GM12873 (cell line): ENCODE results near the gene ETF1.

Experiments used
- TF ChIP-seq, protein P1 (sequence below): IDR thresholded peaks from 2 replicates; pipeline ENCODE4 v1.5.1; 2012; ENCODE audit warnings: low read depth, mild to moderate bottlenecking, moderate library complexity, low read length, control low read depth; ENCODE audit not compliant: insufficient read depth; ENCODE audit errors: missing control alignments

Gene ETF1

DNA sequence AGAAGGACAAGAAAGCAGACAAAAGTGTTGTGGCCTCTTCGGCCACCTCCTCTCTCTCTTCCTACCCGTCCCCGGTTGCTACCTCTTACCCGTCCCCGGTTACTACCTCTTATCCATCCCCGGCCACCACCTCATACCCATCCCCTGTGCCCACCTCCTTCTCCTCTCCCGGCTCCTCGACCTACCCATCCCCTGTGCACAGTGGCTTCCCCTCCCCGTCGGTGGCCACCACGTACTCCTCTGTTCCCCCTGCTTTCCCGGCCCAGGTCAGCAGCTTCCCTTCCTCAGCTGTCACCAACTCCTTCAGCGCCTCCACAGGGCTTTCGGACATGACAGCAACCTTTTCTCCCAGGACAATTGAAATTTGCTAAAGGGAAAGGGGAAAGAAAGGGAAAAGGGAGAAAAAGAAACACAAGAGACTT, 75.3 kb downstream of the ETF1 start:
- TF ChIP-seq, protein P1, sequence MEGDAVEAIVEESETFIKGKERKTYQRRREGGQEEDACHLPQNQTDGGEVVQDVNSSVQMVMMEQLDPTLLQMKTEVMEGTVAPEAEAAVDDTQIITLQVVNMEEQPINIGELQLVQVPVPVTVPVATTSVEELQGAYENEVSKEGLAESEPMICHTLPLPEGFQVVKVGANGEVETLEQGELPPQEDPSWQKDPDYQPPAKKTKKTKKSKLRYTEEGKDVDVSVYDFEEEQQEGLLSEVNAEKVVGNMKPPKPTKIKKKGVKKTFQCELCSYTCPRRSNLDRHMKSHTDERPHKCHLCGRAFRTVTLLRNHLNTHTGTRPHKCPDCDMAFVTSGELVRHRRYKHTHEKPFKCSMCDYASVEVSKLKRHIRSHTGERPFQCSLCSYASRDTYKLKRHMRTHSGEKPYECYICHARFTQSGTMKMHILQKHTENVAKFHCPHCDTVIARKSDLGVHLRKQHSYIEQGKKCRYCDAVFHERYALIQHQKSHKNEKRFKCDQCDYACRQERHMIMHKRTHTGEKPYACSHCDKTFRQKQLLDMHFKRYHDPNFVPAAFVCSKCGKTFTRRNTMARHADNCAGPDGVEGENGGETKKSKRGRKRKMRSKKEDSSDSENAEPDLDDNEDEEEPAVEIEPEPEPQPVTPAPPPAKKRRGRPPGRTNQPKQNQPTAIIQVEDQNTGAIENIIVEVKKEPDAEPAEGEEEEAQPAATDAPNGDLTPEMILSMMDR = no peak

DNA sequence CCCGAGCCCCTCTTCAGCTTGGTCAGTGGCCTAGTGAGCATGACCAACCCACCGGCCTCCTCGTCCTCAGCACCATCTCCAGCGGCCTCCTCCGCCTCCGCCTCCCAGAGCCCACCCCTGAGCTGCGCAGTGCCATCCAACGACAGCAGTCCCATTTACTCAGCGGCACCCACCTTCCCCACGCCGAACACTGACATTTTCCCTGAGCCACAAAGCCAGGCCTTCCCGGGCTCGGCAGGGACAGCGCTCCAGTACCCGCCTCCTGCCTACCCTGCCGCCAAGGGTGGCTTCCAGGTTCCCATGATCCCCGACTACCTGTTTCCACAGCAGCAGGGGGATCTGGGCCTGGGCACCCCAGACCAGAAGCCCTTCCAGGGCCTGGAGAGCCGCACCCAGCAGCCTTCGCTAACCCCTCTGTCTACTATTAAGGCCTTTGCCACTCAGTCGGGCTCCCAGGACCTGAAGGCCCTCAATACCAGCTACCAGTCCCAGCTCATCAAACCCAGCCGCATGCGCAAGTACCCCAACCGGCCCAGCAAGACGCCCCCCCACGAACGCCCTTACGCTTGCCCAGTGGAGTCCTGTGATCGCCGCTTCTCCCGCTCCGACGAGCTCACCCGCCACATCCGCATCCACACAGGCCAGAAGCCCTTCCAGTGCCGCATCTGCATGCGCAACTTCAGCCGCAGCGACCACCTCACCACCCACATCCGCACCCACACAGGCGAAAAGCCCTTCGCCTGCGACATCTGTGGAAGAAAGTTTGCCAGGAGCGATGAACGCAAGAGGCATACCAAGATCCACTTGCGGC, 75.9 kb downstream of the ETF1 start:
- TF ChIP-seq, protein P1 = no peak

DNA sequence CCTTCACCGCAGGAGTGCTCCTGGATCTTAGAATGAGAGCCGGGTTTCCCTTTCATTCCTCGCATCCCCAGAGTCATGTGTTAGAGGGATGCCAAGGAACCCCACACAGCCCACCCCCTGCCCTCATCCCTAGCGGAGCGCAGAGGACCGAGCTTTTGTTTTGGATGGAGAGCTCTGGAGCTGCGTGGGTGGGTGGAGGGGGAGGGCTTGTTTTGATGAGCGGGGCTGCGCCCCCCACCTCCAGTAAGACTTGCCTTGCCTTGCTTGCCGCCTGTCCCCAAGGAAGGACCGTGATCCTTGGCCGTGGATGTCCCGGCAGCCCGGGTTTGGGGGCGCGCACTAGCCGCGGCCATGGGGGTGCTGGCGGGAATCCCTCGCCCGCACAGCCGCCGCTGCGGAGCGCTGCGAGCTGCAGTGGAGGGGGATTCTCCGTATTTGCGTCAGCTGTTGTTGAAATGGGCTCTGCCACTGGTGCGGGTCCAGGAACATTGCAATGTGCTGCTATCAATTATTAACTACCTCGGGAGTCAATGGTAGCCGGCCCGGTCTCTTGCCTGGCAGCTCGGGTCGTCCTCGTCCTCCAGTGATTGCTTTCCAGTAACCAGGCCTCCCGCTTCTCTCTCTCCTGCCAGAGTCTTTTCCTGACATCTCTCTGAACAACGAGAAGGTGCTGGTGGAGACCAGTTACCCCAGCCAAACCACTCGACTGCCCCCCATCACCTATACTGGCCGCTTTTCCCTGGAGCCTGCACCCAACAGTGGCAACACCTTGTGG, 76.7 kb downstream of the ETF1 start:
- TF ChIP-seq, protein P1 = no peak

DNA sequence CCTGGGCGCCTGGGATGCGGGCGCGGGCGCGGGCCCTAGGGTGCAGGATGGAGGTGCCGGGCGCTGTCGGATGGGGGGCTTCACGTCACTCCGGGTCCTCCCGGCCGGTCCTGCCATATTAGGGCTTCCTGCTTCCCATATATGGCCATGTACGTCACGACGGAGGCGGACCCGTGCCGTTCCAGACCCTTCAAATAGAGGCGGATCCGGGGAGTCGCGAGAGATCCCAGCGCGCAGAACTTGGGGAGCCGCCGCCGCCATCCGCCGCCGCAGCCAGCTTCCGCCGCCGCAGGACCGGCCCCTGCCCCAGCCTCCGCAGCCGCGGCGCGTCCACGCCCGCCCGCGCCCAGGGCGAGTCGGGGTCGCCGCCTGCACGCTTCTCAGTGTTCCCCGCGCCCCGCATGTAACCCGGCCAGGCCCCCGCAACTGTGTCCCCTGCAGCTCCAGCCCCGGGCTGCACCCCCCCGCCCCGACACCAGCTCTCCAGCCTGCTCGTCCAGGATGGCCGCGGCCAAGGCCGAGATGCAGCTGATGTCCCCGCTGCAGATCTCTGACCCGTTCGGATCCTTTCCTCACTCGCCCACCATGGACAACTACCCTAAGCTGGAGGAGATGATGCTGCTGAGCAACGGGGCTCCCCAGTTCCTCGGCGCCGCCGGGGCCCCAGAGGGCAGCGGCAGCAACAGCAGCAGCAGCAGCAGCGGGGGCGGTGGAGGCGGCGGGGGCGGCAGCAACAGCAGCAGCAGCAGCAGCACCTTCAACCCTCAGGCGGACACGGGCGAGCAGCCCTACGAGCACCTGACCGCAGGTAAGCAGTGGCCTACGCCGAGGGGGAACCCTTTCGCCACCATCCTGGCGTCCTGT, 77.5 kb downstream of the ETF1 start, which contains the start of gene EGR1:
Gene EGR1, plus strand, starts transcription at position 219 of the 864 bp plus-strand sequence. Its CDS starts 283 bp downstream, at position 502.
- TF ChIP-seq, protein P1 = no peak

DNA sequence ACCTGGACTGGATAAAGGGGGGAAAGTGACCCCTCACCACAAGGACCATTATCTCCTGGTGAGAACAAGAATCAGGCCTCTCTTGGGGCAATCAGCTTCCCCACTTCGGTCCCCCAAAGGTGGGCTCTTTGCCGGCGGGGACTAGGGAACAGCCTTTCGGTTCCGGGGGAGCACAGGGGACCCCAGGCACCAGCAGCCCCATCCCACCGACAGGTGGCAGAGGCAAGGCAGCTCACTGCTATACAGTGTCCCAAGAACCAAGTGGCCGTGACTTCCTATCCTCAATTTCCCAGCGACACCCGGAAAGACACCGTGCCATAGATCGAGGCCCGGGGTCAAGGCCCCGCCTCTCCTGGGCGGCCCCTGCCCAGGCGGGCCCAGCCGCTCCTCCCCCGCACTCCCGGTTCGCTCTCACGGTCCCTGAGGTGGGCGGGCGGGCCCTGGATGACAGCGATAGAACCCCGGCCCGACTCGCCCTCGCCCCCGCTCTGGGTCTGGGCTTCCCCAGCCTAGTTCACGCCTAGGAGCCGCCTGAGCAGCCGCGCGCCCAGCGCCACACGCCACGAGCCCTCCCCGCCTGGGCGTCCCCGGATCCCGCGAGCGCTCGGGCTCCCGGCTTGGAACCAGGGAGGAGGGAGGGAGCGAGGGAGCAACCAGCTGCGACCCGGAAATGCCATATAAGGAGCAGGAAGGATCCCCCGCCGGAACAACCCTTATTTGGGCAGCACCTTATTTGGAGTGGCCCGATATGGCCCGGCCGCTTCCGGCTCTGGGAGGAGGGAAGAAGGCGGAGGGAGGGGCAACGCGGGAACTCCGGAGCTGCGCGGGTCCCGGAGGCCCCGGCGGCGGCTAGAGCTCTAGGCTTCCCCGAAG, 78.4 kb downstream of the ETF1 start:
- TF ChIP-seq, protein P1 = no peak

DNA sequence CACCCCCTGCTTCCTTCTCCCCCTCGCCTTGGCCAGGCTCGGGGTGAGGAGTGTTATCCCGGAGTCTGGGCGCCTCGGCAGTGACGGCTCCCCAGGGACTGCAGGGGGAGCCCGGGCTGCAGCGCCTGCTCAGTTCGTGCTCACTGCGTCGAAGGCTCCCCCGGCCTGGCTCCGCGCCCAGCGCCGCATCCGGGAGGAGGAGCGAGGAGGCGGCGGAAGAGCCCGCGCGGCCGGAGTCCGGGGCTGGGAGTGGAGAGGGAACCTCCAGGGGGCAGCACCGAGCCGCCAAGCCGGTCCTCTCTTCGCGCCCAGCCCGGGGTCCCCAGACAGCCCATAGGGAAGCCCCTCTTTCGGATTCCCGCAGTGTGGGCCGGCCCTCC, 79.0 kb downstream of the ETF1 start:
- TF ChIP-seq, protein P1 = peak; percentile 74
